NOMO-1 (cell line): ENCODE data around the gene FN3K.

Experiments used
- DNase-seq, 2 experiments: peaks; one replicate each; lab custom pipeline; 2025; ENCODE audit not compliant: unreplicated experiment in 2 of 2; lab: John Stamatoyannopoulos, UW

The FN3K gene

DNA sequence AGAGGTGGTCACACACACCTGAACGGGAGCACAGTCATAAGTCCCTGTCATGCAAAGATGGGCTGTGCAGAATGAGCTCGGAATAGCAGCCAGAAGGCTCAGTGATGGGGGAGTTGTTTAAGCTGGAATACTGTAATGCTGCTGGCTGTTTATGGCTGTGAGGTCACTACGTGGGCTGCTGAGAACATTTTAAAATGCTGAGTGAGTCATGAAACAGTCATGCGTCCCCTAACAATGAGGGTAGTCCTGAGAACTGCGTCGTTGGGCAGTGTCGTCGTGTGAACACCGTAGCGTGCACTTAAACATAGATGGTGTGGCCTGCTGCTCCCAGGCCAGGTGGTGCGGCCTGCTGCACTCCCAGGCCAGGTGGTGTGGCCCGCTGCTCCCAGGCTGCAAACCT, 56.1 kb downstream of the FN3K start:
- DNase-seq = no peak

DNA sequence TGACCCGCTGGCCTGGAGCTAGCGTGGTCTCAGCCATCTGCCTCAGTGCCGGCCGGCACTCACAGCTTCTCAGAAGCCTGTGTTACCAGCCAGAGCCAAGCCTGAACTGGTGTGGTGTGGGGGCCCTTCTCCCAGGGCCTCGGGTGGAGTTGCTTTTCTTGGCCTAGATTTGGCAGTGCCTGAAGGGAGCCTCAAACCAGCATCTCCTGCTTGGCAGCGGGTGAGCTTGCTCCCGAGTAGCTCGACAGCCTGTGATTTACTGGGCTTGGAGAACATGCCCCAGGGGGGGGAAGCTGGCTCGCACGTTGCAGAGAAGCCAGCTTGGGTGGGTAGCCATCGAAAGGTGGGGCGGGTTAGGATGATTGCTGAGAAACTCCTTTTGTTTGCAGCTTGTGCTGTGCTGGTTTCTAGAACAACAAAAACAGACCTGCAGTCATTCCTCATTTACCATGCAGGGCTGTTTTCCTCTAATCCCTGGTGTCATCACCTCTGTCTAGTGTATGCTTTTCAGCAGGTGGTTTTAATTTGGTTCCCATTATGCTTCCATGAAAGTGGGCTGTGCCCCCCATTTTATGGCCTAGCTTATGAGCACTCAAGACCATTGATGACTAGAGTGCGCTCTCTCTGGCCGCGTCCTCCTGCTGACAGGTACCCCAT, 58.7 kb downstream of the FN3K start:
- DNase-seq = no peak

DNA sequence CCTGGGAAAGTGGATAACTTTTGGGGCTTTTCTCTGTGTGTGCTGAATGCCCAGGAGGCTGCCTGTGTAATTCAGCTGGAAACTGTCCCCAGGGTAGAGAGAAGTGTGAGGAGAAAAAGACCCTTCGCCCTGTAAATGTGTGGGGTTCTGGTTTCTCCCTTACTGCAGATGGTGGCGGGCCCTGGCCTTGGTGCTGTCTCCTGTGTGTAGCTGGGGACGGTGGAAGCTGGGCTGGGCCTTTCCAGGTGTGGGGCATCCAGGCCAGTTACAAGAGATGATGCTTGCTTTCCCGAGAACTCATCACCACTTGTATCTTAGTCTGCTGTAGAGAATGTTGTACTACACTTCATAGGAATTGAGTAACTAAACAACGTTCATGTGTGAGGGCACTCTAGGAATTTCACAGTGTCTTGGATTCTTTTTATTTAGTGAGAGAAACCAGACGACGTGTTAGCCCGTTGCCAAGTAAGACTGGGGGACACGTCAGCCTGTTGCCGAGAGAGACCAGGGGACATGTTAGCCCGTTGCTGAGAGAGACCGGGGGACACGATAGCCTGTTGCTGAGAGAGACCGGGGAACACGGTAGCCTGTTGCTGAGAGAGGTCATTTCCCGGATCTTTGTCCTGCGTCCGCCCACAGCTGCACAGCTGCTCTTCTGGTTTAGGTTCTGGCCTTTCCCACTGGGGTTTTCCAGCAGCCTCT, 59.5 kb downstream of the FN3K start:
- no peak for DNase-seq

DNA sequence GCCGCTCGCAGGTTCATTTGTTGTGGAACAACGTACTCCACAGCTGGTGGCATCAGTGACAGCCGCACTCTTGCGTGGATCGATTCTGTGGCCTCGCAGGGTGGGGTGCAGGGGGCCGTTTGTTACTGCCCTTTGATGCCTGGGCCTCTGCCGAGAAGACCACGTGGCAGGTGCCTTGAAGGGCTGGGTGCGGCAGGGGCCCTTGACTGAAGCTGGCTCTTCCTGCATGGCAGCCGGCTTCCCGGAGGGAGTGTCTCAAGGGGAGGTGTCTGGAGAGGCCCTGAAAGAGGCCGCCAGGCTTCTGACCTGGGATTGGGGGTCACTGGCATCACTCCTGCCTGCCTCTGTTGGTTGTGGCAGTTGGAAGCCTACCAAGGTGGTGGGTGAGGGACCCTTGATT, 60.2 kb downstream of the FN3K start:
- DNase-seq = no peak

DNA sequence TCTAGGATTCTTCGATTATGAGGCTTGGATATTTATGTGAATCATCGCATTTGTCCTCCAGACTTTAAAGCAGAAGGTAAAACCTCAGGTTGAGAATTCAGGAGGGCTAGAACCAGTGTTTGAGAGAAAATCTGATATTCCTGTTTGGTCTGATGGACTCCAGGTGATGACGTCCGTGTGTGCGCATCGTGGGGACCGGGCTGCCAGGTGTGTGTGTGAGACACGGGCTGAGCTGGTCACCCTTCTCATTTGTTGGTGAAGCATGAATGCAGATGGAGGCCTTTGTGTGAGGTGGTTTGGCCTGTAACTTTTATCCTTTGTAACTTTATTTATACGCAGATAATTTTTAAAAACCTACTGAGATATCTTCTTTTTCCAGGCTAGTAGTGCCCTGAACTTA, 61.6 kb downstream of the FN3K start:
- no peak for DNase-seq

DNA sequence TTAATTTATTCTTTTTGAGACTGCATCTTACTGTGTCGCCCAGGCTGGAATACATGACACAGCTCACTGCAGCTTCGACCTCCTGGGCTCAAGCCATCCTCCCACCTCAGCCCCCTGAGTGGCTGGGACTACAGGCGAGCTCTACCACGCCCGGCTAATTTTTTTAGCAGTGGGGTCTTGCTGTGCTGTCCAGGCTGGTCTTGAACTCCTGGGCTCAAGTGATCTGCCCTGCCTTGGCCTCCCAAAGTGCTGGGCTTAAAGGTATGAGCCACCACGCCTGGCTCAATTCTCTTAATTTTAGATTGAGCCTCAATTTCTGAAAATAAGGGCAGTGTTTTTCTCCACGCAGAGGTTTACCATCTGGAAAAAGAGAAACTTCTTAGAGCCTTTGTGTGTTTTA, 63.3 kb downstream of the FN3K start:
- no peak for DNase-seq

DNA sequence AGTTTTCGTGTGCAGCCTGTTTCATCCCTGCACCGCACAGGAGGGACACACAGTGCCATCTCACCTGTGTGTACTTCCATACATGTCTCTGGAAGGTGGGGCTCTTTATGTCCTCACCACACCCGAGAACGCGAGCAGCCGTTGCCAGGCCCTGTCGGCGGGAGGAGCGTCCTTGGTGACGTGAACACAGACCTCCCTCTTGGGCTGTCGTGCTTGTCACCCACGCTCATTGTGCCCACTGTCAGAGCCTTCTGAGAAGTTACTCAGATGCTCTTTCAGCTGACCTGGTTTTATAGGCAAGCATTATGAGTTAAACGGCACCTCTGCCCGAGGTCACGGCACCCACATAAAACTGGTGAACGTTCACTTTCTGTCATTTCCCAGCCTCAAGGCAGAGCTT, 64.2 kb downstream of the FN3K start:
- DNase-seq = no peak
